Stimulated activated effector memory CD8-positive, alpha-beta T cell treated with anti-CD3 and anti-CD28 coated beads, Interleukin-12 subunit alpha, Interleukin-12 subunit beta, amount 100 ng/mL, for 72 hours (primary cell): ENCODE results near the gene PSRC1.

Experiments
- ATAC-seq: fragments of 150-1000 bp; cut with Tn5 transposase; 2 replicates; pipeline ENCODE4 v1.10.0; 2021
- DNase-seq, 2 donors: peaks; one replicate each; pipeline ENCODE4 v3.0.0; 2021 to 2022; ENCODE audit warnings: low spot score in 2 of 2
- H3K27ac Mint-ChIP-seq: one replicate; pipeline ENCODE4 v1.8.0; 2022; ENCODE audit warnings: mild to moderate bottlenecking, mixed read lengths
- H3K36me3 Mint-ChIP-seq: one replicate; pipeline ENCODE4 v1.8.0; 2022; ENCODE audit warnings: mild to moderate bottlenecking, mixed read lengths
- H3K4me1 Mint-ChIP-seq: one replicate; pipeline ENCODE4 v1.8.0; 2022; ENCODE audit warnings: mixed read lengths
- H3K4me3 Mint-ChIP-seq: one replicate; pipeline ENCODE4 v1.8.0; 2022; ENCODE audit warnings: mild to moderate bottlenecking, mixed read lengths
- H3K9me3 Mint-ChIP-seq: one replicate; pipeline ENCODE4 v1.8.0; 2022; ENCODE audit warnings: mixed read lengths

The PSRC1 gene

DNA sequence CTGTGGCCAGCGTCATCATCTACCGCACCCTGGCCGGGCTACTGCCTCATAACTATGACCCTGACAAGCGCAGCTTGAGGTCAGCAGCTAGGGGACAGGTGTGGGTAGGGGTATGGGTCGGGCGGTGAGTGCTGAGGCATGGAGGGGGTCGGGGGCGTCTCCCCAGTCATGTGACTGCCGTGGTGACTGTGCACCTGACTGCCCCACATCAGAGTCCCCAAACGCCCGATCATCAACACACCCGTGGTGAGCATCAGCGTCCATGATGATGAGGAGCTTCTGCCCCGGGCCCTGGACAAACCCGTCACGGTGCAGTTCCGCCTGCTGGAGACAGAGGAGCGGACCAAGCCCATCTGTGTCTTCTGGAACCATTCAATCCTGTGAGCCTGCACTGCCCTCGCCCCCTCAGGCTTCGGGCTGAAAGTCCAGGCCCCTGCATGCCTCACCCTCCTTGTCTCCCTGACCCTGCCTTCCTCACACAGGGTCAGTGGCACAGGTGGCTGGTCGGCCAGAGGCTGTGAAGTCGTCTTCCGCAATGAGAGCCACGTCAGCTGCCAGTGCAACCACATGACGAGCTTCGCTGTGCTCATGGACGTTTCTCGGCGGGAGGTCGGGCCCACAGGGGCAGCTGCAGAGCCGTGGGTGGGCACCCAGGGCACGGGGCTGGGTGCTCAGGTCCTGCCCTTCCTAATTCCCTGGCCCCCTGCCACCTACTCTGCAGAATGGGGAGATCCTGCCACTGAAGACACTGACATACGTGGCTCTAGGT lies 13.5 kb downstream of the PSRC1 start:
- Mint-ChIP-seq H3K4me1 (no peaks in the 10 kb centered on the region), H3K4me3 (no peak overlapping the region), H3K27ac (no peak overlapping the region), H3K36me3 (no peaks in the 10 kb centered on the region), H3K9me3 (no peaks in the 10 kb centered on the region)
- DNase-seq = no peak
- no peak for ATAC-seq

GRCh38 chr1:109268431-109269211 lies 14.3 kb downstream of the PSRC1 start:
- ATAC-seq = no peak
- H3K36me3 Mint-ChIP-seq = no peaks in the 10 kb centered on the region
- no peak for DNase-seq
- no peak overlapping the region for H3K27ac Mint-ChIP-seq
- H3K4me1 Mint-ChIP-seq = peaks cover 3% of the 10 kb centered on the region
- no peaks in the 10 kb centered on the region for H3K9me3 Mint-ChIP-seq
- H3K4me3 Mint-ChIP-seq = no peak overlapping the region

DNA sequence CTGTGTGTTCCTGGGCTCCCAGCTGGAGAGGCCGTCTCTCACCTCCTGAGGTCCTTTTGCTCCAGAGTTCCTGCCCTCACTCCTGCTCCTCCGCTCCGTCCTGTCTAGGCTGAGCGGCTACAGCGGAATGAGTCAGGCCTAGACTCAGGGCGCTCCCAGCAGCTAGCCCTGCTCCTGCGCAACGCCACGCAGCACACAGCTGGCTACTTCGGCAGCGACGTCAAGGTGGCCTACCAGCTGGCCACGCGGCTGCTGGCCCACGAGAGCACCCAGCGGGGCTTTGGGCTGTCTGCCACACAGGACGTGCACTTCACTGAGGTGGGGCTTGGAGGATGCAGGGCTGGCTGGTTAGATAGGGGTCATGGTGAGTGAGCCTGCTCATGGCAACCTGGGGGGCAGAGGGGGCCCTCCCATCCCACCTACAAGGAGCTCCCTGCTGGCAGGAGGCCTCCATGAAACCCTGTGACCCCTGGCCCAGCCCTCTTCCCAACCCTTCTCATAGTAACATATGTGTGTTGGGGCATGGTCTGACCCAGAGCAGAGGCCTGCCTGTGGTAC lies 15.1 kb downstream of the PSRC1 start:
- Mint-ChIP-seq H3K4me3 (no peak overlapping the region), H3K9me3 (no peaks in the 10 kb centered on the region), H3K4me1 (peaks cover 9% of the 10 kb centered on the region), H3K27ac (no peak overlapping the region), H3K36me3 (no peaks in the 10 kb centered on the region)
- DNase-seq (no peak), ATAC-seq (no peak)

GRCh38 chr1:109266965-109267364 lies 16.0 kb downstream of the PSRC1 start:
- ATAC-seq (no peak), DNase-seq (no peak)
- Mint-ChIP-seq H3K9me3 (no peaks in the 10 kb centered on the region), H3K36me3 (no peaks in the 10 kb centered on the region), H3K4me1 (peaks cover 9% of the 10 kb centered on the region), H3K4me3 (no peak overlapping the region), H3K27ac (peak overlapping the region; percentile 20)

- no peak overlapping the region for H3K27ac Mint-ChIP-seq
- no peak for DNase-seq
- H3K4me1 Mint-ChIP-seq = peaks cover 9% of the 10 kb centered on the region
- H3K36me3 Mint-ChIP-seq = no peaks in the 10 kb centered on the region
- H3K9me3 Mint-ChIP-seq = no peaks in the 10 kb centered on the region
- H3K4me3 Mint-ChIP-seq = no peak overlapping the region
- ATAC-seq = no peak
Measured at GRCh38 chr1:109265741-109266330, 17.1 kb downstream of the PSRC1 start.

GRCh38 chr1:109265016-109265415 lies 17.9 kb downstream of the PSRC1 start:
- Mint-ChIP-seq H3K36me3 (no peaks in the 10 kb centered on the region), H3K27ac (no peak overlapping the region), H3K4me1 (peaks cover 9% of the 10 kb centered on the region), H3K4me3 (no peak overlapping the region), H3K9me3 (no peaks in the 10 kb centered on the region)
- DNase-seq (no peak), ATAC-seq (no peak)

DNA sequence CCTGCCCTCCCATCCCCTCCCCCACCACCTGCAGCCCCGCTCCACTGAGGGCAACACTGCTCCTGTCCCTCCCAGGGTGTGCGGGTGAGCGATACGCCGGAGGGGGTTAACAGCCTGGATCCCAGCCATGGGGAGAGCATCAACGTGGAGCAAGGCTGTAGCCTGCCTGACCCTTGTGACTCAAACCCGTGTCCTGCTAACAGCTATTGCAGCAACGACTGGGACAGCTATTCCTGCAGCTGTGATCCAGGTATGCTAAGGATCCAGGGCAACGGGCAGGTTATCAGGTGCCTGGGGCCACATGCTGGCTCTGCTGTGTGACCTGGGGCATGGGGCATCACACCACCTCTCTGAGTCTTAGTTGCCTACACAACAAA lies 18.6 kb downstream of the PSRC1 start:
- H3K4me1 Mint-ChIP-seq = peaks cover 9% of the 10 kb centered on the region
- H3K9me3 Mint-ChIP-seq = no peaks in the 10 kb centered on the region
- DNase-seq = no peak
- ATAC-seq = no peak
- H3K4me3 Mint-ChIP-seq = no peak overlapping the region
- H3K36me3 Mint-ChIP-seq = no peaks in the 10 kb centered on the region
- H3K27ac Mint-ChIP-seq = no peak overlapping the region

GRCh38 chr1:109263597-109264378 lies 19.2 kb downstream of the PSRC1 start:
- H3K4me1 Mint-ChIP-seq = peaks cover 9% of the 10 kb centered on the region
- no peak overlapping the region for H3K4me3 Mint-ChIP-seq
- ATAC-seq = peak; percentile 90
- no peaks in the 10 kb centered on the region for H3K9me3 Mint-ChIP-seq
- peak; percentile 86 to 90 for DNase-seq
- peak overlapping the region; percentile 77 for H3K27ac Mint-ChIP-seq
- no peaks in the 10 kb centered on the region for H3K36me3 Mint-ChIP-seq

DNA sequence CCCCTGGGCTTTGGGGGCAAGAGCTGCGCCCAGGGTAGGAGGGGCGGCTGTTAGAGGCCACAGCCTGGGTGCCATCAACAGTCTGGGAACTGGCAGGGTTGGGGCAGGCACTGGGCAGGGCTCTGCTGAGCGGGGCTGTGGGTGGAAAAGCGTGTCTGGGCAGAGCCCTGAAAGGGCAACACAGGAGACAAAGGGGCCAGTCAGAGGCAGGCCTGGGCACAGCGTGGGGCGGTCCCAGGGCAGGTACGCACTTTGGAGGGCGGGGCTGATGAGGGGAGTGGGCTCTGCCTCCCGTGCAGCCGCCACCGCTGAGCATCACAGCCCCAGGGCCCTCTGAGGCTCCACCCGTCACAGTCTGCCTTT lies 19.7 kb downstream of the PSRC1 start:
- H3K4me1 Mint-ChIP-seq = peaks cover 9% of the 10 kb centered on the region
- no peaks in the 10 kb centered on the region for H3K9me3 Mint-ChIP-seq
- no peaks in the 10 kb centered on the region for H3K36me3 Mint-ChIP-seq
- peak overlapping the region; percentile 77 for H3K27ac Mint-ChIP-seq
- no peak for DNase-seq
- no peak overlapping the region for H3K4me3 Mint-ChIP-seq
- ATAC-seq = peak; percentile 3

- Mint-ChIP-seq H3K36me3 (no peaks in the 10 kb centered on the region), H3K27ac (peak overlapping the region; percentile 77), H3K4me3 (no peak overlapping the region), H3K4me1 (peaks cover 15% of the 10 kb centered on the region), H3K9me3 (no peaks in the 10 kb centered on the region)
- ATAC-seq = no peak
- no peak for DNase-seq
Measured at GRCh38 chr1:109262231-109263055, 20.5 kb downstream of the PSRC1 start.

DNA sequence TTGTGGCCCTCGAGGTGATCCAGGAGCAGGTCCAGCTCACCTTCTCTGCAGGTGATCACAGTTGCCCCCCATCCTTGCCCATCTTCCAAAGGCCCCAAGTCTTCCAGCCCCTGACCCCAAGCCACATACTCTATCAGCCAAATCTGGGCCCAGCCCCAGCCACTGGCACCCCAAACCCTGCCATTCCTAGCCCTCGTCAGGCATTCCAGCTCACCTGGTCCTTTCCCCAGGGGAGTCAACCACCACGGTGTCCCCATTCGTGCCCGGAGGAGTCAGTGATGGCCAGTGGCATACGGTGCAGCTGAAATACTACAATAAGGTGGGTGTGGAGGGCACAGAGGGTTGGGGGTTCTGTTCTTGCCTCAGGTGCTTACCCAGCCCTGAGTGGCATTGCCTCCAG lies 21.4 kb downstream of the PSRC1 start:
- ATAC-seq (no peak), DNase-seq (no peak)
- Mint-ChIP-seq H3K36me3 (no peaks in the 10 kb centered on the region), H3K27ac (no peak overlapping the region), H3K9me3 (no peaks in the 10 kb centered on the region), H3K4me1 (peaks cover 20% of the 10 kb centered on the region), H3K4me3 (no peak overlapping the region)

DNA sequence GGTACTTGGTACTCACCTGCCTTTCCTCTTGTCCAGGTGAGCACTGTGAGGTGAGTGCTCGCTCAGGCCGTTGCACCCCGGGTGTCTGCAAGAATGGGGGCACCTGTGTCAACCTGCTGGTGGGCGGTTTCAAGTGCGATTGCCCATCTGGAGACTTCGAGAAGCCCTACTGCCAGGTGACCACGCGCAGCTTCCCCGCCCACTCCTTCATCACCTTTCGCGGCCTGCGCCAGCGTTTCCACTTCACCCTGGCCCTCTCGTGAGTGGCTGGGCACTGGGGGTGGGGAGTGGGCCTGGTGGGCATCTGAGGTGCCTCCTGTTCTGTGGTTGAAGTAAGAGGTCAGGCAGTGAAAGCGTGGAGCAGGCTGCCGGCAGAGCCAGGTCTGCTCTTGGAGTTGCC lies 21.9 kb downstream of the PSRC1 start:
- no peaks in the 10 kb centered on the region for H3K9me3 Mint-ChIP-seq
- ATAC-seq = no peak

GRCh38 chr1:109259674-109260557 lies 23.0 kb downstream of the PSRC1 start:
- peak overlapping the region; percentile 37 for H3K27ac Mint-ChIP-seq
- no peak for ATAC-seq
- no peaks in the 10 kb centered on the region for H3K9me3 Mint-ChIP-seq

More for the DNA sequence above, 21.9 kb downstream of the PSRC1 start:
- no peak overlapping the region for H3K4me3 Mint-ChIP-seq
- DNase-seq = no peak
- H3K36me3 Mint-ChIP-seq = no peaks in the 10 kb centered on the region
- H3K27ac Mint-ChIP-seq = no peak overlapping the region
- peaks cover 23% of the 10 kb centered on the region for H3K4me1 Mint-ChIP-seq

More at GRCh38 chr1:109259674-109260557, 23.0 kb downstream of the PSRC1 start:
- Mint-ChIP-seq H3K4me1 (peaks cover 34% of the 10 kb centered on the region), H3K4me3 (no peak overlapping the region), H3K36me3 (no peaks in the 10 kb centered on the region)
- DNase-seq = no peak
